GM21576 (cell line): ENCODE data around the gene TNN.

Source experiments
- ATAC-seq: cut with Tn5 transposase; IDR thresholded peaks from one replicate; pipeline ENCODE4 v1.9.1; 2021; ENCODE audit warnings: mild to moderate bottlenecking, moderate library complexity; ENCODE audit not compliant: unreplicated experiment

TNN gene

GRCh38 chr1:175062858-175063257 lies 4.8 kb upstream of the TNN start:
- no peak for ATAC-seq

DNA sequence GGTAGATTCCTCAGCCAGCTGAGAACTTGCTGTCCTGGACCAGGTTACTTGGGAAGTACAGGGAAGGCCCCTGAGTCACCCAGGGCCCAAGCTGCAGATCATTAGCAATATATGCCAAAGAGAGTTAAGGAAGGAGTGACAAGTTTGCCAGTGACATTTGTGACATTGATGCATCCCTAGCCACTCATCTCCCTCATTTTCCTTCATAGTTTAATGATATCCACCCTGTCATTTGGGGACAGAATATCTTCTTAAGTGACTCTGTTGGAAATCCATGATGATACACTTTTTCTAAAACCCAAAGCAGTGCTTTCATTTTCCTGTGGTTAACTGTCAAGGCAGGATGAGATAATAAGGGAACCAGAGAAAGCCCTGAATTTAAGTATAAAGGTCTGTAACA lies 3.2 kb downstream of the TNN start:
- no peak for ATAC-seq

DNA sequence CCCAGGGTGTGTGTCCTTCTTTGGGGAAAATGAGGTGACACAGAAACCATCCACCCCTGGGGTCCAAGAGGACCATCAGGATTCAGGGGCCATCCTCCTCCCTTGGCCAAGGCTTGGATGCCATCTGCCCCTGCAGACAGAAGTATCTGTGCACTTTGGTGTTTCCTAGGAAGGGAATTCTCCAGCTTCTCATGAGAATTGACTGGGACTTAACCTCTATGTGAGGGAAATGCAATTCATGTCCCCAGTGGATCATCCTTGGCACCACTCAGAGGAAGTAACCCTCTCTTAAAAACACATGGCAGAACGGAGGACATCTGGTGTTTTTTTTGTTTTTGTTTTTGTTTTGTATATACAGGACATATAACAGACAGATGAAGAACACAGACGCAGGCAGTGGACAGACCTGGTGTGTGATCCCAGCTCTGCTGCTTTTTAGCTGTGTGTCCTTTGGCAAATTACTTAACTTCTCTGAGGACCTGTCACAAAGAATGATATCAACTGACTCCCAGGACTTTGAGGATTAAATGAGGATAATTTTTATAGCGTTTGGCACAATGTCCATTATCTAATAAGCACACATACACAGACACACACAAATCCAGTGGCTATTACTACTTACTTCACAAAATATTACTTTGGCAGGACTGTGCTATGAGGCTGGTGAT lies 3.8 kb downstream of the TNN start:
- ATAC-seq = no peak

DNA sequence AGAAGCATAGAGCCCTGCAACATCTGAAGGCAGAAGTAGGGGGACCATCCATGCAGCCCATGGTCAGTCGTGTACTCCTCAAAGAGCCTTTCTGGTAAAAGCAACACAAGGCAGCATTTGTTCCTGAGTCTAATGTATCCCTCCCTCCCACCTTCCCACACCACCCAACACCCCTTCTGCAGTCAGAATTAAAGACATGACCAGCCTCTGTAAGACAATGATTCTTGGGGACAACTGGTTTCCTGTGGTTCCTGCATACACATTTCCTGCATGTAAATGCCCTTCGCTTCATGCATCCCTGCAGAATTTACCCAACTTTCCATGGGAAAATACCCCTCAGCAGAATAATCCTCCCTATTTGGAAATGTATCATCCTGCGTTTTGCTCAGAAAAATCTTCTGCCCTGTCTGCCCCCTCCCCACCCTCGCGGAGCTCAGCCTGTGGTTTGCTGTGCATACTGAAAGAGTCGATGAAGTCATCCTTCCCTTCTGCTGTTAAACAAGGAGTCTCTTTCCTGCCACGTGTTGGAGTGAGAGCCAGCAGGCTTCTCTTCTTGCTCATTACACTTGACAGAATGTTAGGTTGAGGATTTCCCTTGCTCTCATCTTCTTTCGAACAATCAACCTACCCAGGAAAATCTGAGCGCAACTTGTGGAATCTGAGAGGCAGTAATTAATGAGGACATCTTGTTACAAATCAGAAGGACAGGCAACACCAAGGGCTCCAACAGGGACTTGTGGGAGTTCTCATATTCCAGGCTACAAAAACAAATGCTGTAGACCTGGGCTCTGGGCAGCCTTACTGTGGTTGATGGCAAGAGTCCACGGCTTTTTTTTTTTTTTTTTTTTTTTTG lies 4.7 kb downstream of the TNN start:
- ATAC-seq = no peak

DNA sequence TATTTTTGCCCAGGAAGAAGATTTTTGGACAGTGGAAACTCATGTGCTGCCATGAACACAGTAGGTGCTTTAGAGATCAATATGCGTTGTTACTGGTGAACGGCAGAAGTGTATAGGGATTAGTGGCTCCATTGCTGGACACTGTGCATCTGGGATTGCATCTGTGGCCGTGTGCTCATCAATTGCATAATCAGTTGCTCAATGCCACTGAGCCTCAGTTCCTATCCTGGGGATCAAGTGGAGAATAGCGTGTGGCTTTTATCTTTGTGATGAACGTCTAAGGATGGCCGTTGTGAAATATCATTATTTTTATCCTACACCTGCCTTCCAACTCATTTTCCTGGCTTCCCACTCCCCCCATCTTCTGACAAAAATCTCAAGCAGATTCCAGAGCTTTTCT lies 5.4 kb downstream of the TNN start:
- no peak for ATAC-seq

DNA sequence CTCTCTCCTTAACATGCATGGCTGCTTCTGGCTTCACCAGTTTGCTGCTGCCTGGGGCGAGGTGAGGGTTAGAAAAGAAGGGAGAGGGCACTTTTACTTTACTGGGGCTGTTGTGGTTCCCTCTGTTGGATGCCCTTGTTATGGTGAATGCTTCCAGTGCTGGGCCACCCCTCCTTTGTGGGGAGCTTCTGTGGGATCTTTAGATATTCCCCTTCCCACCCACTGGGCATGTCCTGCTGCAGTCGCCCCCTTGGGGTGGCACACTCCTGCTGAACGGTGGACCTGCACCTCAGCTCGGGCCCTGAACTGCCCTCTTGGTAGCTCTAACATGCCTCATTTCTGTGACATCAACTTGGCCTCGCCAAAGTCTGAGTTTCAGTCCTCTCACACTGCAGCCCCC lies 6.0 kb downstream of the TNN start:
- no peak for ATAC-seq

DNA sequence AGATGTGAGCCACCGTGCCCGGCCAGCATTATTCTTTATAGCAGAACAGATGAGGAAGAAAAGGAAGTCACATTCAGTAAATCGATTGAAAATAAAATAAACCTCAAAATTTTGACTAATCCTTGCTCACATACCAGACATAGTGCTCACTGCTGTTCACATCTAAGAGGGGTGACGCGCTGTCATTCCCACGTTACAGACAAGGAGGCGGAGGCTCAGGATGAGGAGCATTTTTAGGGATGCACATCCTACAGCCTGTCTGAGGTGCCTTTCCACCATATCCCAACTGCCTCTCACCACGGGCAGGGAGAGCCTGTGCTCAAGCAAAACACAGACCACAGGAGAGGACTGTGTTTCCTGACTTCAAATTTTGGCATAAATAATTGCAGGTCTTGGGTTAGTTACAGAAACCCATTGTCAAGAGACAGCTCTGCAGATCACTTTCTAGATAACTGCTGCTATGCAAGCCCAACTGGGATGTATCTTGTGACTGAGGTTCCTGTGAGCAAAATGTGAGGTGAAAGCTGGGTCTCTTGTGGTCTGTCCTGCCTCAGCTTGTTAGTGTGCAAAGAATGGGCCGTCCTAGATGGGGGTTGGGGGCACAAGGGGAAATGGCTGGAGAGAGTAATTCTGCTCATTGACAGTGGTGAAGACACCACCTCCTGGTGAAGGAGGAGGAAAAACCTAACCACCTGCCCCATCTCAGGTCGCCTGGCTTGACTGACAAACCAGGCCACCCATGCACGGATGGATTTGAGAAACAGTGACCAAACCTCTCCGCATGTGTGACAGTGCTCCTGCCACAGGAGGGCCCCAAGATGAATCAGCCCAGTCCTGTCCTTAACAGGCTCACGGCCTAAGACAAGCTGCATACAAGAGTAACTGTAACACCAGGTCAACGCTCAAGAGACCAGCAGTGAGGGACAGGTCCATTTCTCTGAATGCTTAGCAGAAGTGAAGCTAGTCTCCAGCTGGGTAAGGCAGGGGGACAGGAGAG lies 8.2 kb downstream of the TNN start:
- no peak for ATAC-seq

- no peak for ATAC-seq
These were observed 9.9 kb downstream of the TNN start for GRCh38 chr1:175077356-175078030.

- no peak for ATAC-seq
These were observed 11.0 kb downstream of the TNN start for GRCh38 chr1:175078629-175079028.

- ATAC-seq = no peak
These were observed 11.7 kb downstream of the TNN start for GRCh38 chr1:175079338-175079737.

DNA sequence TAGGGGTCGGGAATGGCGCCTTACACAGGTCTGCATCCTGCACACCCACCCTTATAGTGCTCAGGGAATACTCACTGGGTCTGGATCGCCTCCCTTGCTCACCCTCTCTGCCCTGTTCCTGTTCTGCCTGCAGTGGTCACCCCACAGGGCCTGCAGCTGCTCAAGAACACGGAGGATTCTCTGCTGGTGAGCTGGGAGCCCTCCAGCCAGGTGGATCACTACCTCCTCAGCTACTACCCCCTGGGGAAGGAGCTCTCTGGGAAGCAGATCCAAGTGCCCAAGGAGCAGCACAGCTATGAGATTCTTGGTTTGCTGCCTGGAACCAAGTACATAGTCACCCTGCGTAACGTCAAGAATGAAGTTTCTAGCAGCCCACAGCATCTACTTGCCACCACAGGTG lies 12.4 kb downstream of the TNN start:
- no peak for ATAC-seq

- no peak for ATAC-seq
These were observed 14.3 kb downstream of the TNN start for GRCh38 chr1:175081983-175082382.

DNA sequence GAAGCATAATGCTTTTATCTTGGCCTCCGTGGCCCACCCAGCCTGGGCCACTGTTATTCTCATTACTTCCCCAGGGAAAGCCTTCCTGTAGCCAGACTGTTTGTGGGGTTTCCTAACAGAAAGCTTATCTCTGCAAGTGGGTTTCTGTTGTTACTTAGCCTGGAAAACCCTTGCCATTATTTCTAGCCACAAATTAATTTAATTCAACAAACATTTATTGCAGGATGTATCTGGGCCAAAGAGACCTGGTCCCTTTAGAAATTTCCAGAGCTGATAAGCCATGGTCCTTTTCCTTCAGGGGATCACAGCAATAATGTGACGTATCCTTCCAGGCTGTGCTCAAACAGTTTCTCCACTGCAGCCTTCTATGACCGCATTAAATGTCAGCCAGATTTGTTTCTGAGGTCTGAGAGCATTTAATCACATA lies 20.9 kb downstream of the TNN start:
- ATAC-seq = no peak

DNA sequence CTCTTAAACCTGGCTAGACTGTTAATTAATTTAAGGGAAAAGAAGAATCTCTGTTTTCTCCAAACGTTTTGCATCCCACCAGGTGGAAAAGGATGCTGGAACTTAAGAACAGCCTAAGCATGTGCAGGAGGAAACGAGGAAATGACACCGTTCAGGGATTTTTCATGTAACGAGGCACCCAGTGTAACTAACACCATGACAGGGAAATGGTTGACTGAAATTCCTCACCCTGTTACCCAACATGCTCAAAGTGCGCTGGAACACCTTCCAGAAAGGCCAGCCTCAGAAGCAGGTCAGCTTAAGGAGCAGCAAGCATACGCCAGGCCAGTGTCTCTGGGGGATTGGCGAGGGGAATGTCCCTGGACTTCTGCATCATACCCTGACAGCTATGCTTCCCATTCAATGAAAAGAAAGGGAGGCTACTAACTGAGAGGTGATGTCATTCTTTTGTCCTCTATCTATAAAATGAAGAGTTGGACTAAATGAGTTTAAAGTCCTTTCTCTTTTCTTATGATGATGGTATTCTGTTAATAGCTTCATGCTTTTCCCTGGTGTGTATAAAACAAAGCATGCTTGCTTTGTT lies 21.6 kb downstream of the TNN start:
- no peak for ATAC-seq

DNA sequence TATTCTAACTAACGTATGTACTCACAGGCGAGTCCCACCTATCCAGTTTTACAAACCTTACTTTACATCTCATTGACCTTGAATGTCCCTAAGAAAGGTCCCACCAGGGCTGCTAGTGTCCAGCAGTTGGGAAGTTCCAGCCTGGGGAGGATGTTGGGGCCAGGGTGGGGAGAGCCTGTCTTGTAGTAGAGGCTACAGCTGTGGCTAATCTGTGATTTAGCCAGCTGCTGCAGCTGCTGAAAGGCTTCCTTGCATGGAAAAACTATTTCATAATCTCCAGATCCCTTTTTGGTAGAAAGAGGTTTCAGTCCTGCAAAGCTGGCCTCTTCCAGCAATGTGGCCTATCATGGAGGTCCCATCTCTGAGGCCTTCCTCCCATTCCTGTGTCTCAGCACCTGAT lies 23.1 kb downstream of the TNN start:
- ATAC-seq = no peak

- ATAC-seq = no peak
These were observed 27.0 kb downstream of the TNN start for GRCh38 chr1:175094626-175095025.

DNA sequence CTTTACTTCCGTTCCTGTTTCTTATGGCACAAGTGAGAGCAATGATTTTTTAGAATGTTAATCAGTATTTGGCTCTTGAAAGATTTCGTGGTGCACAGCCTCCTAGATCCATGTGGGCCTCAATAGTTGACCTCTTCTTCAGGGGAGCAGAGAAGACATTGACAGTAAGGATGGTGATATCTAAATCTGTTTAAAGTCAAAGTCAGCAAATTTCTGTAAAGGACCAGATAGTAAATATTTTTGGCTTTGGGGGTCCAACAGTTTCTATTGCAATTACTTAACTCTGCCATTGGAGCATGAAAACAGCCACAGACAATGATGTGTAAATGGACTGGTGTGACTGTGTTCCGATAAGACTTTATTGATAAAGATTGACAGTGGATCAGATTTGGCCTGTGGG lies 27.4 kb downstream of the TNN start:
- no peak for ATAC-seq

DNA sequence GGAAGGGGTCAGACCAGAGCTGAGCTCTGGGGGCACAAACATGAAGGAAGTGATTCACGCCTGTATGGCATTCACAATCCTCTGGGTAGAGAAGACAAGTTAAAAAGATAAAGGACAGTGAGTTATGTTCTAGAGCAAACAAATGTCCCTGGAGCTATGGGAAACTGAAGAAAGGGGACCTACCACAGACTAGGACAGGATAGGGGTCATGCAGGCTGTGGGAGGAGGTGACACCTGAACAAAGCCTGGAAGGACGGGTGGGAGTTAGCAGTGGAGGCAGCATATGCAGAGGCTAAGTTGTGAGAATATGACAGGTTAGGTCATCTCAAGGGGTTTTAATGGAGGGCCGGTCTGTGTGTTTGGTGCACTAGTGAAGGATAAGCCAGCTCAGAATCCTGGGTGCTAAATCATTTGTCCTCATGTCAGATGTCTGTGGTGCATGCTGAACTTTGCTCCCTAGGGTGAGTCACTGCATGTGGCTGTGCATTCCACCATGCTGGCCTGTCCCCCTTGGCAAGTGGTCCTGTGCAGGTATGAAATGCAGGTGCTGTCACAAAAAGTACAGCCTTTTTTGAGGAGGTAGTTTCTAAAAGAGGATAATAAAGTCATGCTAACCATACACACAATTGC lies 28.5 kb downstream of the TNN start:
- no peak for ATAC-seq

GRCh38 chr1:175097361-175097760 lies 29.7 kb downstream of the TNN start:
- ATAC-seq = no peak

- no peak for ATAC-seq
These were observed 32.3 kb downstream of the TNN start for GRCh38 chr1:175099916-175100315.
